K562 (cell line): ENCODE results near the gene ASRGL1. TPM values are rescaled to one million over a fixed set of nuclear protein-coding genes. Genes with fewer than 3 reads are reported as not detected.

ENCODE experiments used
- ELF1 ChIP-seq: fragments of 200-800 bp; sonication (Bioruptor generic); IDR thresholded peaks from 2 replicates; pipeline ENCODE4 v1.6.1; 2016; ENCODE audit warnings: missing genetic modification characterization, missing compliant biosample characterization
- ETV6 ChIP-seq, 3 experiments: fragments of 150-350 bp in 1 of 3; sonication (generic) in 1 of 3; formaldehyde crosslinking in 1 of 3; IDR thresholded peaks; 2 replicates each; pipeline versions ENCODE4 v1.6.1 to v1.8.0; 2014 to 2022; ENCODE audit warnings: borderline replicate concordance in 2 of 3, low read depth in 2 of 3, antibody characterized with exemption in 1 of 3, low read length in 1 of 3, mild to moderate bottlenecking in 1 of 3, missing genetic modification reagents in 1 of 3
- GATAD2A ChIP-seq: fragments of 450-650 bp; IDR thresholded peaks from 2 replicates; pipeline ENCODE4 v1.6.1; 2017
- GATAD2B ChIP-seq: fragments of 450-650 bp; IDR thresholded peaks from 2 replicates; pipeline ENCODE4 v1.6.1; 2017; ENCODE audit warnings: mild to moderate bottlenecking, borderline replicate concordance
- HMG20B ChIP-seq: fragments of 250-450 bp; sonication (Bioruptor Pico); IDR thresholded peaks from 2 replicates; pipeline ENCODE4 v1.5.0; 2021; ENCODE audit warnings: mild to moderate bottlenecking
- KLF16 ChIP-seq: IDR thresholded peaks from 2 replicates; pipeline ENCODE4 v1.6.1; 2016; ENCODE audit warnings: antibody characterized with exemption
- NCOA4 ChIP-seq: fragments of 450-650 bp; IDR thresholded peaks from 2 replicates; pipeline ENCODE4 v1.6.1; 2018; ENCODE audit warnings: mild to moderate bottlenecking; ENCODE audit not compliant: partially characterized antibody
- NFYB ChIP-seq: IDR thresholded peaks from 2 replicates; pipeline ENCODE4 v1.6.1; 2011; ENCODE audit warnings: mild to moderate bottlenecking, moderate library complexity; ENCODE audit not compliant: insufficient read length; ENCODE audit errors: extremely low read depth
- NR2F6 ChIP-seq: fragments of 450-650 bp; formaldehyde crosslinking; IDR thresholded peaks from 2 replicates; pipeline ENCODE4 v1.4.0; 2020; ENCODE audit warnings: mild to moderate bottlenecking
- SAFB ChIP-seq: fragments of 200-400 bp; formaldehyde crosslinking; IDR thresholded peaks from 2 replicates; pipeline ENCODE4 v1.6.1; 2017; ENCODE audit warnings: low read depth, low read length, borderline replicate concordance
- SOX6 ChIP-seq: fragments of 450-650 bp; IDR thresholded peaks from 2 replicates; pipeline ENCODE4 v1.6.1; 2014; ENCODE audit warnings: mild to moderate bottlenecking
- TRIM24 ChIP-seq, 2 experiments: fragments of 450-650 bp; IDR thresholded peaks; 2 replicates each; pipeline ENCODE4 v1.6.1; 2016
- USF1 ChIP-seq: sonication (generic); formaldehyde crosslinking; IDR thresholded peaks from 2 replicates; pipeline ENCODE4 v1.9.0; 2022; ENCODE audit warnings: mild to moderate bottlenecking, missing genetic modification reagents
- XRCC4 ChIP-seq: IDR thresholded peaks from one replicate; pipeline ENCODE4 v1.6.1; 2011; ENCODE audit not compliant: insufficient read depth, insufficient read length; ENCODE audit errors: extremely low read depth
- ZBTB33 ChIP-seq: sonication (generic); formaldehyde crosslinking; IDR thresholded peaks from 2 replicates; pipeline ENCODE4 v1.8.1; 2023; ENCODE audit warnings: mild to moderate bottlenecking, missing genetic modification reagents
- ZNF212 ChIP-seq: fragments of 450-650 bp; formaldehyde crosslinking; IDR thresholded peaks from 2 replicates; pipeline ENCODE4 v1.4.0; 2020; ENCODE audit warnings: mild to moderate bottlenecking
- ZNF239 ChIP-seq: fragments of 250-450 bp; sonication (Bioruptor Pico); IDR thresholded peaks from 2 replicates; pipeline ENCODE4 v1.4.0; 2020; ENCODE audit warnings: mild to moderate bottlenecking
- ZNF354B ChIP-seq: fragments of 250-450 bp; sonication (Bioruptor Pico); IDR thresholded peaks from 2 replicates; pipeline ENCODE4 v1.4.0; 2020
- ZNF75A ChIP-seq: fragments of 450-650 bp; formaldehyde crosslinking; IDR thresholded peaks from 2 replicates; pipeline ENCODE4 v1.4.0; 2020; ENCODE audit warnings: mild to moderate bottlenecking
- ZNF780A ChIP-seq: fragments of 250-450 bp; sonication (Bioruptor Pico); IDR thresholded peaks from 2 replicates; pipeline ENCODE4 v1.5.0; 2021; ENCODE audit warnings: mild to moderate bottlenecking
- polyA plus RNA-seq, 8 experiments: library from polyadenylated mRNA; depleted of rRNA in 4 of 8; stranded (reverse) in 5 of 8; unstranded in 3 of 8; fragments of >200 nt; fragmentation: Nextera tagmentation in 2 of 8; fragmentation: Illumina TruSeq in 1 of 8; extraction: Ambion mirVana in 2 of 8; extraction: Trizol in 1 of 8; gene quantifications; 2 replicates each; pipeline versions ENCODE4 v1.2.1 to v1.2.3, GENCODE V29; 2011 to 2014; ENCODE audit warnings: inconsistent platforms in 1 of 8, missing spikeins in 1 of 8
- total RNA-seq, 7 experiments: library from RNA; depleted of rRNA in 6 of 7; stranded (reverse); fragments of >200 nt in 6 of 7; fragmentation: Illumina TruSeq in 2 of 7; extraction: Trizol in 2 of 7; gene quantifications; 2 replicates each; pipeline versions ENCODE4 v1.2.1 to v1.2.3, GENCODE V29; 2011 to 2021; ENCODE audit warnings: low replicate concordance in 1 of 7
- TF ChIP-seq, protein P1 (sequence below): fragments of 250-450 bp; sonication (Bioruptor Pico); IDR thresholded peaks from 2 replicates; pipeline ENCODE4 v1.4.0; 2020; ENCODE audit warnings: mild to moderate bottlenecking, moderate library complexity
- TF ChIP-seq, protein P2 (sequence below): fragments of 200-800 bp; sonication (Bioruptor generic); IDR thresholded peaks from 2 replicates; pipeline ENCODE4 v1.6.1; 2017; ENCODE audit warnings: missing genetic modification characterization, missing compliant biosample characterization
- TF ChIP-seq, protein P3 (sequence below): fragments of 450-650 bp; conservative IDR thresholded peaks from 2 replicates; pipeline ENCODE4 v1.6.1; 2016; ENCODE audit warnings: missing genetic modification characterization, low read depth, mild to moderate bottlenecking, missing compliant biosample characterization, moderate library complexity

ASRGL1 gene
- total and polyA plus RNA-seq, 9 of the 15 experiments (the other 6 are each of a cell fraction or from before 2014, with no cell fraction given) = 3.1 to 23.0 (median 11.2) TPM

GRCh38 chr11:62428871-62429560, 91.8 kb downstream of the ASRGL1 start (continued):
- TF ChIP-seq ELF1 (tag) (no peak), USF1 (no peak), HMG20B (CRISPR knock-in tag) (no peak), ETV6 (IDR thresholded peaks at IDR 0.05; ENCODE audit: borderline replicate concordance in 1 of 2, low read depth in 2 of 2, low read length in 1 of 2) (no peak), ETV6 (CRISPR knock-in tag; IDR thresholded peaks at IDR 0.05; ENCODE audit: borderline replicate concordance) (no peak), ZNF354B (CRISPR knock-in tag) (no peak), XRCC4 (no peak), ZNF75A (CRISPR knock-in tag) (0 out of 2 replicates have a peak, but pooled peaks have one; percentile 53), NFYB (peak; percentile 16), ZNF239 (CRISPR knock-in tag) (peak; percentile 67; the same call in 1 of the 2 replicates), GATAD2B (no peak), NR2F6 (CRISPR knock-in tag) (no peak), SAFB (no peak), SOX6 (peak; percentile 21; the same call in 1 of the 2 replicates), ZBTB33 (CRISPR knock-in tag) (no peak), KLF16 (no peak), TRIM24 (IDR thresholded peaks at IDR 0.05) (no peak), ZNF780A (CRISPR knock-in tag) (no peak), GATAD2A (no peak), ZNF212 (CRISPR knock-in tag) (no peak), NCOA4 (no peak)
- TF ChIP-seq, protein P1, sequence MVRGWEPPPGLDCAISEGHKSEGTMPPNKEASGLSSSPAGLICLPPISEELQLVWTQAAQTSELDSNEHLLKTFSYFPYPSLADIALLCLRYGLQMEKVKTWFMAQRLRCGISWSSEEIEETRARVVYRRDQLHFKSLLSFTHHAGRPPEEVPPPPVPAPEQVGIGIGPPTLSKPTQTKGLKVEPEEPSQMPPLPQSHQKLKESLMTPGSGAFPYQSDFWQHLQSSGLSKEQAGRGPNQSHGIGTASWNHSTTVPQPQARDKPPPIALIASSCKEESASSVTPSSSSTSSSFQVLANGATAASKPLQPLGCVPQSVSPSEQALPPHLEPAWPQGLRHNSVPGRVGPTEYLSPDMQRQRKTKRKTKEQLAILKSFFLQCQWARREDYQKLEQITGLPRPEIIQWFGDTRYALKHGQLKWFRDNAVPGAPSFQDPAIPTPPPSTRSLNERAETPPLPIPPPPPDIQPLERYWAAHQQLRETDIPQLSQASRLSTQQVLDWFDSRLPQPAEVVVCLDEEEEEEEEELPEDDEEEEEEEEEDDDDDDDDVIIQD (CRISPR knock-in tag) = no peak
- TF ChIP-seq, protein P2, sequence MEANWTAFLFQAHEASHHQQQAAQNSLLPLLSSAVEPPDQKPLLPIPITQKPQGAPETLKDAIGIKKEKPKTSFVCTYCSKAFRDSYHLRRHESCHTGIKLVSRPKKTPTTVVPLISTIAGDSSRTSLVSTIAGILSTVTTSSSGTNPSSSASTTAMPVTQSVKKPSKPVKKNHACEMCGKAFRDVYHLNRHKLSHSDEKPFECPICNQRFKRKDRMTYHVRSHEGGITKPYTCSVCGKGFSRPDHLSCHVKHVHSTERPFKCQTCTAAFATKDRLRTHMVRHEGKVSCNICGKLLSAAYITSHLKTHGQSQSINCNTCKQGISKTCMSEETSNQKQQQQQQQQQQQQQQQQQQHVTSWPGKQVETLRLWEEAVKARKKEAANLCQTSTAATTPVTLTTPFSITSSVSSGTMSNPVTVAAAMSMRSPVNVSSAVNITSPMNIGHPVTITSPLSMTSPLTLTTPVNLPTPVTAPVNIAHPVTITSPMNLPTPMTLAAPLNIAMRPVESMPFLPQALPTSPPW (CRISPR knock-in tag) = no peak
- TF ChIP-seq, protein P3, sequence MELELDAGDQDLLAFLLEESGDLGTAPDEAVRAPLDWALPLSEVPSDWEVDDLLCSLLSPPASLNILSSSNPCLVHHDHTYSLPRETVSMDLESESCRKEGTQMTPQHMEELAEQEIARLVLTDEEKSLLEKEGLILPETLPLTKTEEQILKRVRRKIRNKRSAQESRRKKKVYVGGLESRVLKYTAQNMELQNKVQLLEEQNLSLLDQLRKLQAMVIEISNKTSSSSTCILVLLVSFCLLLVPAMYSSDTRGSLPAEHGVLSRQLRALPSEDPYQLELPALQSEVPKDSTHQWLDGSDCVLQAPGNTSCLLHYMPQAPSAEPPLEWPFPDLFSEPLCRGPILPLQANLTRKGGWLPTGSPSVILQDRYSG = peak; percentile 79
